IPS-NIHi7 (cell line): ENCODE results near the gene AKR7A2.
"Not testable (repeated sequence)": the region's sequence is repeated elsewhere in the genome, so short reads cannot be mapped to it uniquely, and the experiment has no call there.

Source experiments
- DNase-seq: peaks from one replicate; pipeline ENCODE4 v3.0.0; 2012; ENCODE audit warnings: mixed read lengths; ENCODE audit errors: extremely low spot score

Gene AKR7A2

DNA sequence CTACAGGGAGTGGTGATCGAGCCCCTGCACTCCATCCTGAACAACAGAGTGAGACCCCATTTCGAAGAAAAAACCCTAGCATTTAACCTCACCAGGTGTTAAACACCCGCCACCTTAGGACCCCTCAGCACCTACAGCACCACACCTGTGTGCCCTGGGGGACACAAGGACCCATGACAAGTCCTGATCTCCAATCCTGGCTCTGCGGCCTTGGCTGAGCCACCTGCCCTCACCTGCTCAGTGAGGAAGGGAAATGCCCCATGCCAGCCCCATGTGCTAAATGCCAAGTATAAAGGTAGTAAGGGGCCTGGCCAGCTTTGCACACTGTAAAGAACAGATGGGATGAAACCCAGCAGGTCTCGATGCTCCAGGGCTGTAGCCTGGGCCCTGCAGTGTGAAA, 49.2 kb downstream of the AKR7A2 start:
- DNase-seq, result no peak

DNA sequence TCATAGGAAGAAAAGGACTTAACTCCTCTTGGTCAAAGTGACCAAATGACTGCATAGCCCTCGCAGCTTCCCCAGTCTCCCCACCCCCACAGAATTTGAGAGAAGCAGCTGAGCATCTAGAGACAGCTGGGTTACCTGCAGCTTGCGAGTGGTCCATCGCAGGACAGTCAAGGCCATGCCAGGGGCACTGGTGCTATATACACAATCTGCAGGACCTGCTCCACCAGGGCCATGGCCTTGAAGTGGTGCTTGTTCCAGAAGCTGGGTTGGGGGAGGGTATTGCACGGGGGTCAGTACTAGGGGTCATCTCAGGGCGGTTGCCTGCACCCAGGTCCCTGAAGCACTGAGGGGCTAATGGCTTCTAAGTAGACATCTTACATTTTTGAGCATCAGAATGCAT, 49.9 kb downstream of the AKR7A2 start:
- DNase-seq, result no peak

- no peak for DNase-seq
Observed at GRCh38 chr1:19260211-19261138, 51.5 kb downstream of the AKR7A2 start.

GRCh38 chr1:19258353-19258752, 53.6 kb downstream of the AKR7A2 start:
- no peak for DNase-seq

DNA sequence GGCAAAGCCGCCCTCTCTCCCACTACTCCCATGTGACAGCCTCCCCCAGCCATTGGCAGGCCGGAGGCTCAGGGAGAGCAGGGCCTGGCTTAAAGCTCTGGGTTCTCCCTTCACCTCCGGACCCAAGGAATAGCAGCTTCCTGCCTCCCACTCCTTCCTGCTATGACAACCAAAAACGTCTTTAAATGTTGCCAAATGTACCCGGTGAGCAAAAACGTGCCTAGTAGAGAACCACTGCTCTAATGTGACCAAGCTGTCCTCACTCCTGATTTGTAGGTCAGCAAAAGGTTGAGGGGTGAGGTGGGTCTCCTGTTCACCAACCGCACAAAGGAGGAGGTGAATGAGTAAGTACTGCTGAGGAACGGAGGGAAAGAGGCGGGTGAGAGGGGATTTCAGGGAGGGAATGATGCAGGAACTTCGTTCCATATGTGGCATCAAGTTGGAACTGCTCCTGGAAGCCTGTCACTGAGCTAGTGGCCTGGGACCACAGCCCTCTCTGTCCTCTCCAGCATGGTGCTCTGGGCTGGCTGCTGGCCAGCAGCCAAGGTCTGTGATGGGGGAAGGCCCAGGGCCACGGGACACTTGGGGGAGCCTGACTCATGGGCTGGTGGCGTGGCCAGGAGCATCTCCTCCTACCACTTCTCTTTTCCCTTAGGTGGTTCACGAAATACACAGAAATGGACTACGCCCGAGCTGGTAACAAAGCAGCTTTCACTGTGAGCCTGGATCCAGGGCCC, 54.6 kb downstream of the AKR7A2 start:
- no peak for DNase-seq

GRCh38 chr1:19256301-19256700, 55.6 kb downstream of the AKR7A2 start:
- not testable (repeated sequence) for DNase-seq

GRCh38 chr1:19255288-19255687, 56.7 kb downstream of the AKR7A2 start:
- no peak for DNase-seq

- DNase-seq, result no peak
Observed at GRCh38 chr1:19254416-19254815, 57.5 kb downstream of the AKR7A2 start.
